ENCODE results near the gene CRIM1.

Gene CRIM1

DNA sequence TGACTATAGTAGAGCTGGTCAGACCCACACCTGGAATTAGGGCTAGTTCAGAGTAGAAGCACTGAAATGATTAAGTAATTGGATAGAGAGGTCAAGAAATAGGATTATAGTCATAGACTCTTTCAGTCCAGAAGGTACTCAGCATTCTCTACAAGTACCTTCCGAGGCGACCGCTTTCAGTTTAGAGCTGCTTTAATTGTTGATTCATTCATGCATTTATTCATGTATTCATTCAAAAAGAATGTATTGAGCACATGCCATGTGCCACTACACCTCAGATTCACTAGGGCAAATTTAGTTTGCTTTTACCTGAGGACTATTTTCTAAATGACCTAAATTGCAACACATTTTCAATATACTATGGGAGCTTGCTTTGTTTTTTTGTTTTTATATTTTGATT lies 48.7 kb downstream of the CRIM1 start:
- no peak overlapping the region for H3K9ac ChIP-seq (ENCODE audit: low read depth, low read length)
- H3K4me2 ChIP-seq (ENCODE audit: insufficient read depth, low read length) = no peak overlapping the region
- H3K9me3 ChIP-seq (ENCODE audit: insufficient read depth, low read length, severe bottlenecking) = no peaks in the 10 kb centered on the region
- no peak for TF ChIP-seq EZH2 (IDR thresholded peaks at IDR 0.05; ENCODE audit: borderline replicate concordance, low read depth, low read length, severe bottlenecking)
- TF ChIP-seq, protein P1, sequence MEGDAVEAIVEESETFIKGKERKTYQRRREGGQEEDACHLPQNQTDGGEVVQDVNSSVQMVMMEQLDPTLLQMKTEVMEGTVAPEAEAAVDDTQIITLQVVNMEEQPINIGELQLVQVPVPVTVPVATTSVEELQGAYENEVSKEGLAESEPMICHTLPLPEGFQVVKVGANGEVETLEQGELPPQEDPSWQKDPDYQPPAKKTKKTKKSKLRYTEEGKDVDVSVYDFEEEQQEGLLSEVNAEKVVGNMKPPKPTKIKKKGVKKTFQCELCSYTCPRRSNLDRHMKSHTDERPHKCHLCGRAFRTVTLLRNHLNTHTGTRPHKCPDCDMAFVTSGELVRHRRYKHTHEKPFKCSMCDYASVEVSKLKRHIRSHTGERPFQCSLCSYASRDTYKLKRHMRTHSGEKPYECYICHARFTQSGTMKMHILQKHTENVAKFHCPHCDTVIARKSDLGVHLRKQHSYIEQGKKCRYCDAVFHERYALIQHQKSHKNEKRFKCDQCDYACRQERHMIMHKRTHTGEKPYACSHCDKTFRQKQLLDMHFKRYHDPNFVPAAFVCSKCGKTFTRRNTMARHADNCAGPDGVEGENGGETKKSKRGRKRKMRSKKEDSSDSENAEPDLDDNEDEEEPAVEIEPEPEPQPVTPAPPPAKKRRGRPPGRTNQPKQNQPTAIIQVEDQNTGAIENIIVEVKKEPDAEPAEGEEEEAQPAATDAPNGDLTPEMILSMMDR (IDR thresholded peaks at IDR 0.05; ENCODE audit: borderline replicate concordance, extremely low read depth, low read length, poor library complexity, severe bottlenecking) = no peak
- H3K27ac ChIP-seq (ENCODE audit: low read length) = no peak overlapping the region
- H3K79me2 ChIP-seq (ENCODE audit: insufficient read depth, low read length) = no peaks in the 10 kb centered on the region
- no peak for DNase-seq
- no peaks in the 10 kb centered on the region for H3K4me1 ChIP-seq (ENCODE audit: insufficient read depth, low read length)
- no peak overlapping the region for H3K4me3 ChIP-seq (ENCODE audit: low read depth in 1 of 2, low read length in 2 of 2)
- no peak overlapping the region for H2AFZ ChIP-seq (ENCODE audit: low read depth, low read length)
- no peaks in the 10 kb centered on the region for H4K20me1 ChIP-seq (ENCODE audit: insufficient read depth, low read length)
- H3K27me3 ChIP-seq (ENCODE audit: insufficient read depth, low read length, poor library complexity) = peaks cover 7% of the 10 kb centered on the region
- no peaks in the 10 kb centered on the region for H3K36me3 ChIP-seq (ENCODE audit: insufficient read depth, low read length)
- no peak for ATAC-seq (ENCODE audit: insufficient read depth, low read depth)

DNA sequence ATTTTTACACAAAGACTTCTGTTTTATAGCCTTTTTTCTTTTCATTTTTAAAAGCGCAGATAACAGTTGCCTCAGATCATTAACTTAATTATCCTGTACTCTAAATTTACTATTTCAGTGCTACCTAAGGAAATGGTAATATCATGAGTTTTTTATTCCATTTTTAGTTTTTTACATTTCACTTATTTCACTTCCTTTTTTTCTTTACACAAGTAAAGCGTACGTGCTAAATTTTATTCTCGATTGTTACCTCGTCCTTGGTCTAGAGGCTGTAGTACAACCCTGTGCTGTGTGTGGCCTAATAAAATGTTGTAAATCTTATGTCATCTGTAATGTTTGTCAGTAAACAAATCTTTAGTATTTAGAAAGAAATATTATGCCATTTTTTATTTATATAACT lies 49.2 kb downstream of the CRIM1 start:
- no peak overlapping the region for H3K9ac ChIP-seq (ENCODE audit: low read depth, low read length)
- no peaks in the 10 kb centered on the region for H3K4me1 ChIP-seq (ENCODE audit: insufficient read depth, low read length)
- no peaks in the 10 kb centered on the region for H3K9me3 ChIP-seq (ENCODE audit: insufficient read depth, low read length, severe bottlenecking)
- no peak overlapping the region for H3K4me2 ChIP-seq (ENCODE audit: insufficient read depth, low read length)
- no peaks in the 10 kb centered on the region for H3K36me3 ChIP-seq (ENCODE audit: insufficient read depth, low read length)
- no peak overlapping the region for H2AFZ ChIP-seq (ENCODE audit: low read depth, low read length)
- H4K20me1 ChIP-seq (ENCODE audit: insufficient read depth, low read length) = no peaks in the 10 kb centered on the region
- H3K79me2 ChIP-seq (ENCODE audit: insufficient read depth, low read length) = no peaks in the 10 kb centered on the region
- no peak overlapping the region for H3K4me3 ChIP-seq (ENCODE audit: low read depth in 1 of 2, low read length in 2 of 2)
- DNase-seq (no peak), ATAC-seq (ENCODE audit: insufficient read depth, low read depth) (no peak)
- peaks cover 7% of the 10 kb centered on the region for H3K27me3 ChIP-seq (ENCODE audit: insufficient read depth, low read length, poor library complexity)
- TF ChIP-seq, protein P1 (IDR thresholded peaks at IDR 0.05; ENCODE audit: borderline replicate concordance, extremely low read depth, low read length, poor library complexity, severe bottlenecking) = no peak
- no peak for TF ChIP-seq EZH2 (IDR thresholded peaks at IDR 0.05; ENCODE audit: borderline replicate concordance, low read depth, low read length, severe bottlenecking)
- H3K27ac ChIP-seq (ENCODE audit: low read length) = no peak overlapping the region

DNA sequence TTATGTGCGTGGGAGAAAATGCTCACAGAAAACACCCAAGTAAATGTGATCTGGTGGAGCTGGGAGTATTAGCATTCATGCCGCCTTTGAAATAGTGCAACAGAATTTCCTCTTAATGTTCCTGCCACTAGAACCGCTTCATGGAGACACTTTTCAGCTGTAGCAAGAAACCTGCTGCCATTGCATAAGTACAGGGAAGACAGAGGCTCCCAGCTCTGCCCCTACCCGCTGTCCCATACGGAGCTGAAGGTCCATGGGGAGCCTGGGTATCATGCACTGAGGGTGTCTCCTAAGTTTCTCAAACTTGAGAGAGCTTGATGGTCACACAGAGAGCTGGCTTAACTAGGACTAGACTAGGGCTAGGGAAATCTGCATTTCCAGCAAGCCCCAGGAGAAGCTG lies 49.6 kb downstream of the CRIM1 start:
- H3K4me2 ChIP-seq (ENCODE audit: insufficient read depth, low read length) = no peak overlapping the region
- no peak overlapping the region for H2AFZ ChIP-seq (ENCODE audit: low read depth, low read length)
- peaks cover 6% of the 10 kb centered on the region for H3K27me3 ChIP-seq (ENCODE audit: insufficient read depth, low read length, poor library complexity)
- H3K9me3 ChIP-seq (ENCODE audit: insufficient read depth, low read length, severe bottlenecking) = no peaks in the 10 kb centered on the region
- no peak overlapping the region for H3K27ac ChIP-seq (ENCODE audit: low read length)
- no peak overlapping the region for H3K9ac ChIP-seq (ENCODE audit: low read depth, low read length)
- H3K4me1 ChIP-seq (ENCODE audit: insufficient read depth, low read length) = no peaks in the 10 kb centered on the region
- no peak for DNase-seq
- no peaks in the 10 kb centered on the region for H4K20me1 ChIP-seq (ENCODE audit: insufficient read depth, low read length)
- no peaks in the 10 kb centered on the region for H3K36me3 ChIP-seq (ENCODE audit: insufficient read depth, low read length)
- no peak for TF ChIP-seq EZH2 (IDR thresholded peaks at IDR 0.05; ENCODE audit: borderline replicate concordance, low read depth, low read length, severe bottlenecking)
- TF ChIP-seq, protein P1 (IDR thresholded peaks at IDR 0.05; ENCODE audit: borderline replicate concordance, extremely low read depth, low read length, poor library complexity, severe bottlenecking) = no peak
- no peak for ATAC-seq (ENCODE audit: insufficient read depth, low read depth)
- H3K4me3 ChIP-seq (ENCODE audit: low read depth in 1 of 2, low read length in 2 of 2) = no peak overlapping the region
- H3K79me2 ChIP-seq (ENCODE audit: insufficient read depth, low read length) = no peaks in the 10 kb centered on the region

DNA sequence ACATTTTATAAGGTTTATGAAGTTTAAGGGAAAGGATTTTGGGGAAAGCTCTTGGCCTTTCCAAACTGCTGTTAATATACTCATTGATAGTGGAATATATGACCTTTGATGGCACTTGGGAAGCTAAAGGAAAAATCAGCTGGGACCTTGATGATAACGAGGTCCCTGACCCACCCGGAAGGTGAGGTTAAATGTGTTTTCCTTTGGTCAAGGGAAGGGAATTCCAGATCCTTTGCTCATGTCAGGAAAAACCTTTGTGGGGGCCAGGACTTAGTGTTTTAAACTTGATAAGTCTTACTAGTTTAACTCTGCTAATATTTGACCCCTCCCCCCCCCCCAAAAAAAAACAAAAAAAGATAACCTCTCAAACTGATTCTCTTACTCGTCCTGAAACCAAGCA lies 50.7 kb downstream of the CRIM1 start:
- H3K27ac ChIP-seq (ENCODE audit: low read length) = no peak overlapping the region
- H3K27me3 ChIP-seq (ENCODE audit: insufficient read depth, low read length, poor library complexity) = peaks cover 6% of the 10 kb centered on the region
- H3K9me3 ChIP-seq (ENCODE audit: insufficient read depth, low read length, severe bottlenecking) = no peaks in the 10 kb centered on the region
- no peaks in the 10 kb centered on the region for H4K20me1 ChIP-seq (ENCODE audit: insufficient read depth, low read length)
- TF ChIP-seq, protein P1 (IDR thresholded peaks at IDR 0.05; ENCODE audit: borderline replicate concordance, extremely low read depth, low read length, poor library complexity, severe bottlenecking) = no peak
- TF ChIP-seq EZH2 (IDR thresholded peaks at IDR 0.05; ENCODE audit: borderline replicate concordance, low read depth, low read length, severe bottlenecking) = no peak
- H3K79me2 ChIP-seq (ENCODE audit: insufficient read depth, low read length) = no peaks in the 10 kb centered on the region
- H3K9ac ChIP-seq (ENCODE audit: low read depth, low read length) = no peak overlapping the region
- ATAC-seq (ENCODE audit: insufficient read depth, low read depth) (no peak), DNase-seq (no peak)
- no peaks in the 10 kb centered on the region for H3K36me3 ChIP-seq (ENCODE audit: insufficient read depth, low read length)
- H3K4me1 ChIP-seq (ENCODE audit: insufficient read depth, low read length) = no peaks in the 10 kb centered on the region
- no peak overlapping the region for H2AFZ ChIP-seq (ENCODE audit: low read depth, low read length)
- no peak overlapping the region for H3K4me3 ChIP-seq (ENCODE audit: low read depth in 1 of 2, low read length in 2 of 2)
- H3K4me2 ChIP-seq (ENCODE audit: insufficient read depth, low read length) = no peak overlapping the region

Data from DND-41 (cell line).